Ishikawa (cell line): ENCODE results near the gene TNFRSF25.

Experiments
- CEBPB ChIP-seq: IDR thresholded peaks from 2 replicates; pipeline ENCODE4 v1.6.1; 2012
- CREB1 ChIP-seq: IDR thresholded peaks from 2 replicates; pipeline ENCODE4 v1.6.1; 2012; ENCODE audit warnings: low read depth
- EGR1 ChIP-seq: IDR thresholded peaks from 2 replicates; pipeline ENCODE4 v1.6.1; 2012
- EP300 ChIP-seq: IDR thresholded peaks from 2 replicates; pipeline ENCODE4 v1.6.1; 2012; ENCODE audit warnings: borderline replicate concordance
- TF ChIP-seq, protein P1 (sequence below): IDR thresholded peaks from 2 replicates; pipeline ENCODE4 v1.6.1; 2012

DNA sequence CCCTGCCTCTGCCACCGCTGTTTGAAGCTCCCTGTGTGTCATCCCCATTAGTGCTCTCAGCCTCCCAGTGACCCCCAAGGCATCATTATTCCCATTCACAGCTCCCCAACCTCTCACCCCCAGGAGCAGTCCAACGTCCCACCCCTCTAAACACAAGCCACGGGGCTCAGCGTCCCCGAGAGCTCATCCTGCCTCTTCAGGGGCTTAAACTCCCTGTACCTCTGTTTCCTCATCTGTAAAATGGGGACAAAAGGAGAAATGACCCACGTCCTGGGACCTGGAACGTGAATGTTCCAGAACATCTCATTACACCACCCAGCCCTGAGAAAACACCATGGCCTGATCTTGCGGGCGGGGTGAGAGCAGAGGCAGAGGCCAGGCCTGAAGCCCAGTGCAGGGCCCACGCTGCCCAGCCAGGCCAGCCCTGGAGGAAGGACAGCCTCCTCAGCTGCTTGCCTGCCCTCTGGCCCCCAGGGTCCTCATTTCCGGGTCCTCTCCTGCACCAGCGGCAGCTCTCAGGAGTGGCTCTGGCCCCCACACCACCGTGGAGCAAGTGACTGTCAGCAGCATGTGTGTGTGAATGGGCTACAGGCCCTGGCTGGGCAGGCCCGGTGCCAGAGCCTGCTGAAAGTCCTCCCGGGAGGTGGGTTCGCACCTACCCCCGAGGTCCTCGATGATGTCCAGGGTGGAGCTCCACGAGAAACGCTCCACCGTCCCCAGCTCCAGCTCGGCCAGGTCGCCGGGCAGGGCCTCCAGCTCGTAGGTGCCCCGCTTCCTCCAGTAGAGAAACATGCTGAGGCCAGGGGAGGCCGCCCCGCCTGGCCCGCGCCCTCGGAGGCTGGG, 39.6 kb upstream of the TNFRSF25 start:
- no peak for TF ChIP-seq CEBPB
- no peak for TF ChIP-seq EP300
- no peak for TF ChIP-seq CREB1
- TF ChIP-seq, protein P1, sequence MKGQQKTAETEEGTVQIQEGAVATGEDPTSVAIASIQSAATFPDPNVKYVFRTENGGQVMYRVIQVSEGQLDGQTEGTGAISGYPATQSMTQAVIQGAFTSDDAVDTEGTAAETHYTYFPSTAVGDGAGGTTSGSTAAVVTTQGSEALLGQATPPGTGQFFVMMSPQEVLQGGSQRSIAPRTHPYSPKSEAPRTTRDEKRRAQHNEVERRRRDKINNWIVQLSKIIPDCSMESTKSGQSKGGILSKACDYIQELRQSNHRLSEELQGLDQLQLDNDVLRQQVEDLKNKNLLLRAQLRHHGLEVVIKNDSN, result no peak
- TF ChIP-seq EGR1, result no peak
